ENCODE data around the gene TBC1D1.

GRCh38 chr4:37971202-37971601 is 80.3 kb downstream of the TBC1D1 start:
- TF ChIP-seq, protein P1, sequence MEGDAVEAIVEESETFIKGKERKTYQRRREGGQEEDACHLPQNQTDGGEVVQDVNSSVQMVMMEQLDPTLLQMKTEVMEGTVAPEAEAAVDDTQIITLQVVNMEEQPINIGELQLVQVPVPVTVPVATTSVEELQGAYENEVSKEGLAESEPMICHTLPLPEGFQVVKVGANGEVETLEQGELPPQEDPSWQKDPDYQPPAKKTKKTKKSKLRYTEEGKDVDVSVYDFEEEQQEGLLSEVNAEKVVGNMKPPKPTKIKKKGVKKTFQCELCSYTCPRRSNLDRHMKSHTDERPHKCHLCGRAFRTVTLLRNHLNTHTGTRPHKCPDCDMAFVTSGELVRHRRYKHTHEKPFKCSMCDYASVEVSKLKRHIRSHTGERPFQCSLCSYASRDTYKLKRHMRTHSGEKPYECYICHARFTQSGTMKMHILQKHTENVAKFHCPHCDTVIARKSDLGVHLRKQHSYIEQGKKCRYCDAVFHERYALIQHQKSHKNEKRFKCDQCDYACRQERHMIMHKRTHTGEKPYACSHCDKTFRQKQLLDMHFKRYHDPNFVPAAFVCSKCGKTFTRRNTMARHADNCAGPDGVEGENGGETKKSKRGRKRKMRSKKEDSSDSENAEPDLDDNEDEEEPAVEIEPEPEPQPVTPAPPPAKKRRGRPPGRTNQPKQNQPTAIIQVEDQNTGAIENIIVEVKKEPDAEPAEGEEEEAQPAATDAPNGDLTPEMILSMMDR (IDR thresholded peaks at IDR 0.05; ENCODE audit: low read length) = no peak
- TF ChIP-seq EZH2 (IDR thresholded peaks at IDR 0.05; ENCODE audit: borderline replicate concordance, low read length) = no peak
